GM18951 (cell line): ENCODE measurements around the gene CIB1.

ENCODE experiments used
- POLR2A ChIP-seq: IDR thresholded peaks from 4 replicates; pipeline ENCODE4 v1.6.1; 2011; ENCODE audit warnings: mild to moderate bottlenecking; ENCODE audit not compliant: insufficient read length, insufficient read depth; ENCODE audit errors: extremely low read depth
- in situ Hi-C: fragments of 300-500 bp; cut with MboI; formaldehyde crosslinking; loops from one replicate; pipeline ENCODE4 v1.12.0; 2022; ENCODE audit warnings: low sequenced_read_pairs, mixed read lengths, inconsistent platforms; ENCODE audit not compliant: unreplicated experiment

Gene CIB1

GRCh38 chr15:90259524-90259923 is 25.8 kb upstream of the CIB1 start:
- no peak for TF ChIP-seq POLR2A
- in situ Hi-C loops, result no loop called here

GRCh38 chr15:90257776-90258175 is 24.0 kb upstream of the CIB1 start:
- in situ Hi-C loops, result no loop called here
- TF ChIP-seq POLR2A, result no peak

GRCh38 chr15:90249203-90249863 is 15.6 kb upstream of the CIB1 start, which contains the start of gene TTLL13:
Gene TTLL13, plus strand, starts transcription at chr15:90249556. Its CDS starts 1,075 bp downstream, at chr15:90250631.
- no peak for TF ChIP-seq POLR2A
- in situ Hi-C loops, result no loop called here

GRCh38 chr15:90248789-90249202 is 15.1 kb upstream of the CIB1 start:
- in situ Hi-C loops, result no loop called here
- TF ChIP-seq POLR2A, result no peak

- TF ChIP-seq POLR2A, result no peak
- in situ Hi-C loops, result no loop called here
Measured at GRCh38 chr15:90243943-90244639, 10.3 kb upstream of the CIB1 start.

- TF ChIP-seq POLR2A, result no peak
- in situ Hi-C loops, result no loop called here
Measured at GRCh38 chr15:90241343-90242192, 7.8 kb upstream of the CIB1 start.

GRCh38 chr15:90240856-90241255 is 7.1 kb upstream of the CIB1 start:
- no peak for TF ChIP-seq POLR2A
- in situ Hi-C loops, result no loop called here

- no peak for TF ChIP-seq POLR2A
- in situ Hi-C loops, result no loop called here
Measured at GRCh38 chr15:90239371-90239770, 5.6 kb upstream of the CIB1 start.

- in situ Hi-C loops, result no loop called here
- TF ChIP-seq POLR2A, result peak; percentile 92
Measured at GRCh38 chr15:90234096-90234988, 601 bp upstream of the CIB1 start, which contains the start of gene GDPGP1. Gene GDPGP1, plus strand, starts transcription at chr15:90234209. Its CDS starts 6,700 bp downstream, at chr15:90240909.

- TF ChIP-seq POLR2A, result no peak
- in situ Hi-C loops, result no loop called here
Measured at GRCh38 chr15:90232941-90233386, 777 bp downstream of the CIB1 start.

GRCh38 chr15:90232196-90232595 is 1.5 kb downstream of the CIB1 start:
- in situ Hi-C loops, result no loop called here
- TF ChIP-seq POLR2A, result no peak
